GM19193 (cell line): ENCODE results near the gene E4F1.

Experiments
- POLR2A ChIP-seq: IDR thresholded peaks from 4 replicates; pipeline ENCODE4 v1.6.1; 2011; ENCODE audit not compliant: insufficient read depth, insufficient read length; ENCODE audit errors: extremely low read depth

E4F1 gene

DNA sequence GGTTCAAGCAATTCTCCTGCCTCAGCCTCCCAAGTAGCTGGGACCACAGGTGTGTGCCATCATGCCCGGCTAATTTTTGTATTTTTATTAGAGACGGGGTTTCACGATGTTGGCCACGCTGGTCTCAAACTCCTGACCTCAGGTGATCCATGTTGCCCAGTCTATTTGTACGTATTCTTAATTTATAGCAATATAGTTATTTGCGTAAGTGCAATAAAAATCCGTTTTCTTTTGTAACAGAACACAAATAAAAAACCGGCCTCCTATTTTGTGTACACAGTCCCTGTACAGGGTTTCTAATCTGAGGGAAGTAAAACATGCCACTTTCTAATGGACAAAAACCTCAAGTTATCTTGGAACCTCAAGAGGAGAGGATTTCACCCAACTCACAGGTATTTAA lies 36.9 kb downstream of the E4F1 start:
- TF ChIP-seq POLR2A: no peak

DNA sequence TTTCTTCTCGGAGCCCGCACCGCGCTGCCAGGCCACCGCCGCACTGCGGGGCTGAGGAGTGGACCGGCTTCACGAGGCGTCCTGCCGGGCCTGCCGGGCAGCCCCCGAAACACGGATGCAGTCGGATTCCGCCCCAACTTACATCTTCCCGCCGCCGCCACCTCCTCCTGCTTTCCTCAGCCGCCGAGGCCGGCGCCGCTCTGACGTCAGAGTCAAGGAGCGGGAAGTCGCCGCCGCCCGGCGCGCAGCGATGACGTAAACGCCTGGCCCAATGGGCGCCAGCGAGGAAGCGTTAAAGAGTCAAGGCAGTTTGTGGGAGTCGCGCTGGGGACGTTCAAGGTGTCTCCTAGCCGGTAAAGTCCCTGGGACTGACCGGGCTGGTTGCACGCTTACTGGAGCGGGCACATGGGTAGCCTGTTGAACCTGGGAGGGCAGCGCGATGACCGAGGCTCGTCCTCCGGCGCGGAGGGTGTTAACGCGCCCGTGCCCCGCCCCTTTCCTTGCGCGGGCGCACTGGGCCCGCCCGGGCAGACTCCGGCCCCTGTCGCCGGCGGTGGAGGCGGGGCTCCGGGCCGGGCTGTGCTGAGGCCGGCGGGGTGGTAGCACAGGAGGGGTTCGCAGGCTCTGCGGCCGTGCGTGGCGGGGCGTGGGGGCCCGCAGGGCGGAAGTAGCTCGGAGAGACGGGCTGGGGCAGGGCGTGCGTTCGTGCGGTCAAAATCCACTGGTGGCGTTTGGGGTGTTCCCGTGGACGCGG lies 44.7 kb downstream of the E4F1 start, which contains the start of gene RNPS1:
Gene RNPS1 (minus strand): TSS at position 214 of the 754 bp plus-strand sequence. CDS start 3,483 bp downstream, outside the sequence.
- TF ChIP-seq POLR2A: peak; percentile 95

DNA sequence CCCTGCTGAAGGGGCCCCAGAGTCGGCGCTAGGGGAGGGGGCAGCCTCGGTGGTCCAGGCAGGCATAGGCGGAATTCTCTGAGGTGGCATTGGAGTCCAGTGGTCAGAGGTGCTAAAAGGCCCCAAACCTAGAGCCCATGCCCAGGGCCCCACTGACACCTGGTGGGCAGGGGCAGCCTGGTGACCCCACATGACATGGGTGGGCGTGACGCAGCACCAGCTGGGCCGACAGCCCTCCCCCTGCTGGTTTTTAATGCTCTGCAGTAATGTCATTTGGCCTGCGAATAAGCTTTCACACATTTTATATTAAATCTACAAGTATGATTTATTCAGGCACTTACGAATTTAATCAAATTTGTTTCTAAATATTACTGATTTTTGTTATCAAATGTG lies 46.7 kb downstream of the E4F1 start:
- no peak for TF ChIP-seq POLR2A

DNA sequence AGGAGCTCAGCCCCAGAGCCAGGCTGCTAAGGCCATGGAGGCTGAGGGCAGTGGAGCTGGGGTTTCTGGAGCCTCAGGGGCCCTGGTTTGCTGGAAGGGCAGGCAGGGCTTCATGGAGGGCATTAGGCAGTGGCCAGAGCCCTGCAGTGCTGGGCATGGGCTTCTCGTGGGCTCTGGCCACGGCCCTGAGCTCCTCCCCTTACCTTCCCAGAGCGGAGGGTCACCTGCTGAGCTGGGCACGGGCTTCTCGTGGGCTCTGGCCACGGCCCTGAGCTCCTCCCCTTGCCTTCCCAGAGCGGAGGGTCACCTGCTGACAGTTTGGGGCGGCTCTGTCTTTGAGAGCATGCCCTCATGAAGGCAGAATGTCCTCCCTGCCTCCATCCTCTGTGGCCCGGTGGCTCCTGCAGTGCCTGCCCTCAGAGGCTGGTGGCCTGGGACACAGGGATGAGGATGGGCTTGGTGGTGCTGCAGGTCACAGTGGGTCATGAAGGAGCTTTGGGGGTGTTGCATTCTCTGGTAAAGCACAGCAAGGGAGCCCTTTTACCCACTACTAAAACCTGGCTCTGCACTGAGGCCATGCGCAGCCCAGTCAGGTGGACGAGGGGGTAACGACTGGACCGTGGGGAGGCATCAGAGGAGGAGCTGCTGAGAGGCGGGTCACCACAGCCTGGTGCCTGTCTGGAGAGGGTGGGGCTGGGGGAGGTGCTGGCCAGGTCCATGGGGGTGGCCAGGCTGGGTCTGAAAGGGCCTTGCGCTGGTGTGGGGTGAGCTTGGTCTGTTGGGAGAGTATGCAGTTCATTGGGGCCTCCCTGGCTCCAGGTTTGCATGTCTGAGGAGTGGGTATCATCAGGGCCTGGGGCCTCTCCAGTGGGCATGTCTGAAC lies 47.4 kb downstream of the E4F1 start:
- no peak for TF ChIP-seq POLR2A

DNA sequence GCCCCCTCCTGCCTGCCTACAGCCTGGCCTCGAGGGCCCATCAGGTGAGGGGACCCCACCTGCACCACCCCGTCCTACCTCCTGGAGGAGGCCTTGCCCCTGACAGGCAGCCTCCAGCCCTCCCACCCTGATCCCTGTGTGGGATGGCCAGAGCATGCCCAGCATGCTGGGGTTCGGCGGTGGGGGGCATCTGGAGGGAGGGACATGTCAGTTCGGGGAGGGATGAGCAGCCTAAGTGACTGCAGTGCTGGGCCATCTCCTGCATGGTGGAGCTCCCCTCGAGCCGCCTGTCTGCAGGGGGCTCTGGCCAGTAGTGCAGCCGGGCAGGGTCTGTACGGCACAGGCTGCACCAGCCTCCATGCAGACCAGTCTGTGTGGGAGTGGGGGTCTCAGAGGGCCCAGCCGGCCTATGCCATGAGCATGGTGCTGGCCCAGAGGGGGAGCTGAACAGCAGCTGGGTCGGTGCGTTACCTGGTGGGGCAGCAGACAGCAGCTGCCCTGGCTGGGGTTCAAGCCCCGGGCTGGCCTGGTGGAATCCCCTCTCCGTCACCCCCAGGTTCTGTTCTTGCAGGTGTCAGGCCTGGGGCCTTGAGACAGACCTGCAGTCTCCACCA lies 48.6 kb downstream of the E4F1 start:
- no peak for TF ChIP-seq POLR2A

DNA sequence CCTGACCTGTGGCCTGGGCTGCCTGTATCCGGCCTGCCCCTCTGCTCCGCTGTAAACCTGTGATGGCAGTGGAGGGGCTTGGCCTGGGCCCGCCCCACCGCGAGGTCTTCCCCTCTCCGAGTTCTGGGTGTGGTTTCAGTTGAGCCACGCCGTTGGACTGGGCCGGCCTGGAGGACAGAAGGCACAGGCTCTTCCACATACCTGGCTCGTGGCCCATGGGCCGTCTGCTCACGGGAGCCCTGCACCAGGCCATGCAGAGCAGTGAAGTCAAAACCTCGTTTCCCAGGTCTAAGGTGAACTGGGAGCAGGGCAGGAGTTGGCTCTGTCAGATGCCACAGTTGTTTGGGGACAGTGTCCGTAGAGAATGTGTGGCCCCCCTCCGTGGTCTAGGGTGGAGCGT lies 50.1 kb downstream of the E4F1 start:
- no peak for TF ChIP-seq POLR2A

DNA sequence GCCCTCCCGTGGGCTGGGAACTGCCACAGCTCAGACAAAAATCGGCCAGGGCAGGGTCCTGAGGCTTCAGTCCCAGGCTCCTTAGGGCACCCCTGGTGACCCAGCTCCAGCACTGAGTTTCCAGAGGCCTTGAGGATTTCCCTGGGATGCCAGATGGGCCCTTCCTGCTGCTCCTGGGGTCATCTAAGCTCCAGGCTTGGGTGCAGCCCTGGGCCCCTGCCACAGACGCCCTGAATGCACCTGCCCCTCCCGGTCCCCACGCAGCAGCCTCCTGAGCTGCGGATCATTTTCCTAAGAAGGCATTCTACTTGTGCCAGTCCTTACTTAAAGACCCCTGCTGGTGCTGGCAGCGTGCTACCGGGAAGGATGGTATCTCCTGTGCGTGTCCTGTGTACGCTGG lies 50.5 kb downstream of the E4F1 start:
- no peak for TF ChIP-seq POLR2A

DNA sequence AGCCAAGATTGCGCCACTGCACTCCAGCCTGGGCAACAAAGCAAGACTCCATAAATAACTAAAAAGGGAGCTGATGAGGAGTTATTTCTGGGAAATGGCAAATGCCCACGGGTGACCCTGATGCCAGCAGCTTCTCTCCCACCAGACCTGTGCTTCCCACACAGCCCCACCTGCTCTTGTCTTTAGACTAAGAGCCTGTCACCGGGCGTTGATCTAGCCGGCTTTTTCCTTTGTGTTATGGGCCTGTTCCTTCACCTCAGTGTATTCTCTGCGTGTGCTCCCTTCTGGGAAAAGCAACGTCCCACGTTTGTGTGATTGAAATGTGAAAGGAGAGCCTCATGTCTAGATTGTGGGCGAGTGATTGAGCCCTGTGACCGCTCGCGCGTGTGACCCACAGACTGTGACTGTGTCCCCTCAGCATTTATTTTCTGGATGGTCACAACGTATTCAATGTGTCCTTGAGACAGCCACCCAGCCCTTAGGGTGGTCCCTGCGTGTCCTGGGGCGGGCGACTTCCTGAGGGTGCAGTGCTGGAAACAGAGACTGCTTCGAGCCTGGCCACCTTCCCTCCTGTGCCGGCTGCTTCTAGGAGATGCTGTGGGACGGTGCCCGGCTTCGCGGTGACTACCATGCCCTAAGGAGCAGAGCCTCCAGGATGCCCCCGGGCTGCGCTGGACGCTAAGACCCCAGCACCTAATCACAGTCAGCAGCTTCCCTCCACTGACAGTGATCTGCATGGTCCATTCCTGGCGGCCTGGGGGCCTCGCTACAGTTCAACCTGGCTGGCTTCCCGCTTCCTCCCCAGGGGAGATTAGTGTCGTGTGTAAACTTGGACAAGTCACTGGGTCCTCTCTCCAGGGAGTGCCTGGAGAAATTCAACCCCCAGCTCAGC lies 52.3 kb downstream of the E4F1 start:
- no peak for TF ChIP-seq POLR2A

DNA sequence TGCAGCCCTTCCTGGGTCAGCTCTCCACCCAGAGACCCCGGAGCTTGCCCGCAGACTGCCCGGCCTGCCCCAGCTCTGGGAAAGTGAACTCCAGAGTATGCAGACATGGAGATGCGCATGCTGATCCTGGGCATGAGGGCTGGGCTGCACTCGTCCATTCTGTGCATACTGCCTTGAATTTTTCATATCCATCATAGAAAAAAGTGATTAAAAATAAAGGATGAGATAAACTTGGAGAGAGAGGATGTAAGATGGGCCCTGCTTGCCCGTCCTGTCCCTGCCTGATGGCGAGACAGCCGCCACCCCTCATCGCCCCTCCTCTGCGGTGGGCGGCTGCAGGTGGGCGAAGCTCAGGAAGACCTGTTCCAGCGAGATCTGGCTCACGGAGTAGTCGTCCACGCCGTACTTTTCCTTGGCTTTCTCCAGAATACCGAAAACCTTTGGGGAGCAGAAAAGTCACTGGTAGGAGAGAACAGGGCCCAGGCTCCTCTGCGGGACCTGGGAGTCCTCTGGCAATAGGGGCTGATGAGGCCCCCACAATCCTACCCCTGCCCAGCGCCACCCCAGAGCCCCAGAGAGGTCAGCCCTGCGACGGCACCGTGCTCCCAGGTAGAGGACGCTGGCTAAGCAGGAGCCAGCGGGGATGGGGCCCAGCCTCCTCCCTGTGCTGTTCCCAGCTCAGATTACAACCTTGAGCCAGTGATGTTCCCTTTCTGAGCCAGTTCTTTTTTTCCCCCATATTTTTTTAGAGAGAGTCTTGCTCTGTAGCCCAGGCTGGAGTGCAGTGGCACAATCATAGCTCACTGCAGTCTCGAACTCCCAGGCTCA lies 53.2 kb downstream of the E4F1 start:
- no peak for TF ChIP-seq POLR2A

DNA sequence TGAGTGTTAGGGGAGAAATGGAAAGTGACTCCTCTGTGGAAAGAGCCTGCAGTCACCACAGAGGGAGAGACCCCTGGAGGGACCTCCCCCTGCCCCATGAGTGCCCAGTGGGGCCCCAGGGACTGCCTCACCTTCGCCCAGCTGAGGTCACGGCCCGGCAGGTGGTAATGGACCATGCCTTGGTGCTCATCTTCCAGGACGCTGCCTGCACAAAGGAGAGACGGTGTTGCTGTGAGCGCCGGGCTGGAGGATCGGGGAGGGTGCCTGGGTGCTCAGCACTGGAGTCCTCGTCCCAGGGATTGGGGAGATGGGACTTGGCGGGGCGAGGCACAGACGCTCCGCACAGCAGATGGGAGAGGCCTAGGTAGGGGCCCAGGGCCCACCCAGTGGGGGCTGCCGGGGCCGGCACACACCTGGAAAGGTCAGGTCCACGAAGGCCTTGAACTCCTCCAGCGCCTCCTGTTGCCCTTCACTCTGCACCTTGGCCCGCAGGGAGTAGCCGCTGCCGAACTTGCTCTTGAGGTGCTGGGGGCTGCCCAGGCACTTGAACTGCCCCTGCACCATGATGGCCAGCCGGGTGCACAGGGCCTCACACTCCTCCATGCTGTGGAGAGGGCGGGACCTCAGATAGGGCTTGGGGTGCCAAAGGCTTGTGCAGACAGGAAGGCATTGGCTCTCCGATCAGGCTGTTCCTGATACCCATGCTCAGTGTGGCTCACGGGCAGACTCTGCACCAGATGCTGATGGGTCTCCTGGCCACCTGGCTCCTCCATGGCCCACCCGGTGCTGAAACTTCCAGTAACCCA lies 54.3 kb downstream of the E4F1 start:
- no peak for TF ChIP-seq POLR2A

DNA sequence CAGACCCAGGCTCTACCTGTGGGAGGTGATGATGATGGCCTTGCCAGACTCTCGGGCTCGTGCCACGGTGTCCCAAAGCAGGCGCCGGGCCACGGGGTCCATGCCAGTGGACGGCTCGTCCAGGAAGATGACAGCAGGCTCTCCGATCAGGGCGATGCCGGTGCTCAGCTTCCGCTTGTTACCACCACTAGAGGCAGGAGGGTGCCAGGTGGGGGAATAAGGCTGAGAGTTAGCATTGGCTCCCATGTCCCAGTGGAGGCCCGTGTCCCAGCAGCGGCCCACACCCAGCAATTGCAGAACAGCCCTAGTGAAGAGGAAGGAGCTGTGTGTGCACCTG lies 54.8 kb downstream of the E4F1 start:
- TF ChIP-seq POLR2A: no peak

DNA sequence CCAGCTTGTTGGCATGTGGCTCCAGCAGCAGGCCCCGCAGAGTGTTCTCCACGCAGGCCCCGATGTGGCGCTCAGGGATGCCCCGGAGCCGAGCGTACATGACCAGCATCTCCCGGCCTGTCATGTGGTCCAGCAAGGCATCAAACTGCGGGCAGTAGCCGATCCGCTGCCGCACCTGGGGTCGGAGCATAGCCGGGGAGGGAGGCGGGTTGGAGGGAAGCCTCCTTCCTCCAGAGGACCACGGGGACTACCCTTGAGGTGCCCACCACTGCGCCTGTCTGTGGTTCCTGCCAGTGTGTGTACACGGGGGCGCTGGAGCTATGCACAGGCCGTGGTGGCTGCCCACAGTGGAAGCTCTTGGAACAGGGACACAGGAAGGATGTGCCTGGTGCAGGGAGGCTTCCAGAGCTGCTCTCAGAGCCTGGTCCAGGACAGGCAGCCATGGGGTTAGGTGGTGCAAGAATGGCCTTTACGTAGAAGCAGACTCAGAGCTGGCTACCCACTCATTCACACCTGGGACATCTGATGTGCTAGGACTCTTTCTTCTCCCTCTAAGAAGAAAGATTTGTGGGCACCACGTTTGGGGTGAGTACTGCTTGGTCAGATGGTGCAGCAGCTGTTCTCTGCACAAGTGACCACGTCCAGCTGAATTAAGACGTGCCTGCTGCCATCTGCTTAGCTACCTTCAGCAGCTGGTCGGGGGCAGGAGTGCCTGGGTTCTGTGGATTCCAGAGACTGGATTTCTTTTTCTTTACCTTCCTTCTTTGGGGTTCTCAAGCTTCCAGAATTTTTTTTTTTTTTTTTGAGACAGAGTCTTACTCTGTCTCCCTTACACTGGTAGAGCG lies 55.8 kb downstream of the E4F1 start:
- TF ChIP-seq POLR2A: no peak

DNA sequence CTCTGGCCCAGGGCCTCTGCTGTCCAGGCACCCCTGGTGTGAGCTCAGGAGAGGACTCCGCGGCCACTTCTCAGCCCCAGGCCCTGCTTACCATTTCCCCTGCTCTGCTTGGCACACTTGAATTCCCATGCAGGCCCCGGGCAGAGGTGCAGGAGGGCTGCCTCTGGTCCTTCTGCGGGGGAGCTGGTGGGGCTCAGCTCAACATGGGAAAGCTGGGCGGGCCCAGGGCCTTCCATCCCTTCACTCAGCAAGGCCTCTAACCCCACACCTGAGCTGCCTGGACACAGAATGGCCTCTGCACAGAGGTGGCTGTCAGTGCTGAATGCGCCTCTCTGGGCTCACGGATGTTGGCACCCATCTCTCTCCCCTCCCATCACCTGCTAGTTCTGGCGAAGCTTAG lies 57.1 kb downstream of the E4F1 start:
- no peak for TF ChIP-seq POLR2A
